ENCODE measurements around the gene SLC6A6. TPM values are rescaled to one million over a fixed set of nuclear protein-coding genes. Genes with fewer than 3 reads are reported as not detected.

SLC6A6 gene
- total RNA-seq, 1 experiment from 2014 or later = 211 TPM

DNA sequence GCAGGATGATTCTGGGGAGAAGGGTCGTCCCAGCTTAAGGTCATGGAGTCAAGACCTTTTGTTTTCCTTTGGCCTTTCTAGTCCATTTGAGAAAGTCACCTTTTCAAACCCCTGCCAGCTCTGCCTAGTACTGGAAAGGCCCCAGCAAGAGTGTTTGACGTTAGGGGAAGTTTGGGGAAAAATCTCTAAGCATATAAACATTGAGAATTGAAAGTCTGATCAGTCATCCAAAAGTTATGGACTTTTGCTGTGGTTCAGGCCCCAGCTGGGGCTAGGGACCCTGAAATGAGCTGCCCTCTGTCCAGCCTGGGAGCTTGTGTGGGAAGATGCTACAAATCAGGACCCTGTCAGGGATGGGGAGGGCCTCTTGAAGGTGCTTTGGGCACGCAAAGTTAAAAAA lies 21.6 kb downstream of the SLC6A6 start (continued):
- TF ChIP-seq, protein P1, sequence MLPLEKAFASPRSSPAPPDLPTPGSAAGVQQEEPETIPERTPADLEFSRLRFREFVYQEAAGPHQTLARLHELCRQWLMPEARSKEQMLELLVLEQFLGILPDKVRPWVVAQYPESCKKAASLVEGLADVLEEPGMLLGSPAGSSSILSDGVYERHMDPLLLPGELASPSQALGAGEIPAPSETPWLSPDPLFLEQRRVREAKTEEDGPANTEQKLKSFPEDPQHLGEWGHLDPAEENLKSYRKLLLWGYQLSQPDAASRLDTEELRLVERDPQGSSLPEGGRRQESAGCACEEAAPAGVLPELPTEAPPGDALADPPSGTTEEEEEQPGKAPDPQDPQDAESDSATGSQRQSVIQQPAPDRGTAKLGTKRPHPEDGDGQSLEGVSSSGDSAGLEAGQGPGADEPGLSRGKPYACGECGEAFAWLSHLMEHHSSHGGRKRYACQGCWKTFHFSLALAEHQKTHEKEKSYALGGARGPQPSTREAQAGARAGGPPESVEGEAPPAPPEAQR (CRISPR knock-in tag; IDR thresholded peaks at IDR 0.05) = no peak
- TF ChIP-seq OVOL2 (CRISPR knock-in tag; IDR thresholded peaks at IDR 0.05; ENCODE audit: borderline replicate concordance) (no peak), ZNF121 (CRISPR knock-in tag; IDR thresholded peaks at IDR 0.05) (no peak), EMX1 (CRISPR knock-in tag; IDR thresholded peaks at IDR 0.05) (no peak), ZNF416 (CRISPR knock-in tag; IDR thresholded peaks at IDR 0.05) (no peak)

GRCh38 chr3:14424711-14425580 lies 22.5 kb downstream of the SLC6A6 start:
- POLR2A ChIA-PET = interaction anchor here (1.1 kb wide), 1 partner anchor 12 kb away, joined by 3 read pairs; no protein-coding TSS in a partner anchor
- ATAC-seq = no peak
- H3K27me3 Mint-ChIP-seq (ENCODE audit: low read depth) = no peaks in the 10 kb centered on the region
- peaks cover 74% of the 10 kb centered on the region for H3K4me1 Mint-ChIP-seq
- no peak for DNase-seq (ENCODE audit: low spot score)
- CTCF ChIA-PET = interaction anchor here (1.2 to 2.4 kb wide), 3 partner anchors 50 to 222 kb away, joined by 3 to 8 read pairs (median 4); no protein-coding TSS in a partner anchor
- TF ChIP-seq, protein P2, sequence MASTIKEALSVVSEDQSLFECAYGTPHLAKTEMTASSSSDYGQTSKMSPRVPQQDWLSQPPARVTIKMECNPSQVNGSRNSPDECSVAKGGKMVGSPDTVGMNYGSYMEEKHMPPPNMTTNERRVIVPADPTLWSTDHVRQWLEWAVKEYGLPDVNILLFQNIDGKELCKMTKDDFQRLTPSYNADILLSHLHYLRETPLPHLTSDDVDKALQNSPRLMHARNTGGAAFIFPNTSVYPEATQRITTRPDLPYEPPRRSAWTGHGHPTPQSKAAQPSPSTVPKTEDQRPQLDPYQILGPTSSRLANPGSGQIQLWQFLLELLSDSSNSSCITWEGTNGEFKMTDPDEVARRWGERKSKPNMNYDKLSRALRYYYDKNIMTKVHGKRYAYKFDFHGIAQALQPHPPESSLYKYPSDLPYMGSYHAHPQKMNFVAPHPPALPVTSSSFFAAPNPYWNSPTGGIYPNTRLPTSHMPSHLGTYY (CRISPR knock-in tag; IDR thresholded peaks at IDR 0.05) = no peak
- TF ChIP-seq, protein P3, sequence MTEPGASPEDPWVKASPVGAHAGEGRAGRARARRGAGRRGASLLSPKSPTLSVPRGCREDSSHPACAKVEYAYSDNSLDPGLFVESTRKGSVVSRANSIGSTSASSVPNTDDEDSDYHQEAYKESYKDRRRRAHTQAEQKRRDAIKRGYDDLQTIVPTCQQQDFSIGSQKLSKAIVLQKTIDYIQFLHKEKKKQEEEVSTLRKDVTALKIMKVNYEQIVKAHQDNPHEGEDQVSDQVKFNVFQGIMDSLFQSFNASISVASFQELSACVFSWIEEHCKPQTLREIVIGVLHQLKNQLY (CRISPR knock-in tag; IDR thresholded peaks at IDR 0.05) = no peak
- TF ChIP-seq GTF2I (CRISPR knock-in tag; conservative IDR thresholded peaks at IDR 0.05) (peak; percentile 76; the same call in 1 of the 2 replicates), JUN (CRISPR knock-in tag; IDR thresholded peaks at IDR 0.05) (0 out of 2 replicates have a peak, but pooled peaks have one; percentile 17), ZNF532 (CRISPR knock-in tag; IDR thresholded peaks at IDR 0.05; ENCODE audit: borderline replicate concordance) (no peak), STAT6 (CRISPR knock-in tag; conservative IDR thresholded peaks at IDR 0.05; ENCODE audit: low read depth) (no peak), OVOL2 (CRISPR knock-in tag; IDR thresholded peaks at IDR 0.05; ENCODE audit: borderline replicate concordance) (no peak), TEAD4 (CRISPR knock-in tag; IDR thresholded peaks at IDR 0.05) (no peak), ATF6 (CRISPR knock-in tag; IDR thresholded peaks at IDR 0.05) (no peak)
- TF ChIP-seq, protein P4, sequence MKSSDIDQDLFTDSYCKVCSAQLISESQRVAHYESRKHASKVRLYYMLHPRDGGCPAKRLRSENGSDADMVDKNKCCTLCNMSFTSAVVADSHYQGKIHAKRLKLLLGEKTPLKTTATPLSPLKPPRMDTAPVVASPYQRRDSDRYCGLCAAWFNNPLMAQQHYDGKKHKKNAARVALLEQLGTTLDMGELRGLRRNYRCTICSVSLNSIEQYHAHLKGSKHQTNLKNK (CRISPR knock-in tag; IDR thresholded peaks at IDR 0.05) = no peak
- peak overlapping the region; percentile 91 for H3K27ac Mint-ChIP-seq
- peaks cover 11% of the 10 kb centered on the region for H3K36me3 Mint-ChIP-seq
- H3K9me3 Mint-ChIP-seq = no peaks in the 10 kb centered on the region
- peak overlapping the region; percentile 18; the same call in 1 of the 2 replicates for H3K4me3 Mint-ChIP-seq
